T-helper 9 cell (primary cell): Measurements from ENCODE around the gene UBE3A.

Experiments used
- DNase-seq: peaks from one replicate; pipeline ENCODE4 v3.0.0-alpha.2; 2020

UBE3A gene

DNA sequence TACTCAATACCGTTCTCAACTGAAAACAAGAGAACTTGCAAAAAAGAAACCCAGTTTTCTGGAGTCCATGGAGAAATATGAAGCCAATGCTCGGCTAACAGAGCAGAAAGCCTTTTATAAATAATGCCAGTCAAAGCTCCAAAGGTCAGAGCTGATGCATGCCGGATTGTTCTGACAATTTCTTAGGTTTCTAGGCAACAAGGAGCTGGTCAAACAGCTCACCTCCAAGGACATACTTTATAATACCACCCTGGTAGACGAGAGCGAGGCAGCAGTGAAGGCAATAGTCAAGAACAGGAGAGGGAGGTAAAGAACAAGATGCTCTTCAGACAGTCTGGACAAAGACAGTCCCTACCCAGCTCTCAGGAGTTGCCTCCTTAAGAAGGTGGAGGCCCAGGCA, 111.1 kb downstream of the UBE3A start:
- no peak for DNase-seq

DNA sequence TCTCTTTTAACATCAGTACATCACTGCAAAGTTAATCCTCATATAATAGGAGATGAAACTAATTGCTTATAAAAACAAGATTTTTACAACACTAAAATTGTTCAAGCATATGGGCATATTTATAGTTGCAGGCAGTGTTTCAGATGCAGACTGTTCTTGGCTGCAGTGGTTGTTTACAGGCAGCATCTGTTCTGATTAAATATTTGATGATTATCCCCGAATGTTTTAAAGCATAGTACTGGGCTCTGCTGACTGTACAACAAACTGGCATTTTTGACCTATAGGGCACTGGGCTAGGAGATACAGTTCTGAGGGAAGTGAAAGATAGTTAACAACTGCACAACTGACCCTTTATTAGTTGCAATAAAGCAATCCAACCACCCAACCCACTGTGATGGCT, 113.6 kb downstream of the UBE3A start:
- no peak for DNase-seq

DNA sequence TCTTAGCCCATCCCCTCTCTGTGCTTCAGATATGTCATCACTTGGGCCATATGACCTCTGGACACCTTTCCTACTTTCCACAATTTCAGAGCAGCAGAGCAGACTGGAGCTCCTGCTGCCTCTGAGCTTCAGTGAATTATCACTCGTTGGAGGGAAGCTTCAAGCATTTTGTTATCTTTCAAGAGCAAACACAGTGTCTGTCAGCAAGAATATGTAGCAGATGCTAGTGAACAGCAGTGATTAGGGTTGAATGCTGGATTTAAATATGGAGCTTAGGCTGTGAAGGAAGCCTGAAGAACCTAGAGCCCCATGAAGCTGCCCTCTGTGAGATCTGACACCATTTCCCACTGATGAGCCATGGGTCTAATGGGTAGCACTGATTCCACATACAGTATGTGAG, 115.4 kb downstream of the UBE3A start:
- no peak for DNase-seq

DNA sequence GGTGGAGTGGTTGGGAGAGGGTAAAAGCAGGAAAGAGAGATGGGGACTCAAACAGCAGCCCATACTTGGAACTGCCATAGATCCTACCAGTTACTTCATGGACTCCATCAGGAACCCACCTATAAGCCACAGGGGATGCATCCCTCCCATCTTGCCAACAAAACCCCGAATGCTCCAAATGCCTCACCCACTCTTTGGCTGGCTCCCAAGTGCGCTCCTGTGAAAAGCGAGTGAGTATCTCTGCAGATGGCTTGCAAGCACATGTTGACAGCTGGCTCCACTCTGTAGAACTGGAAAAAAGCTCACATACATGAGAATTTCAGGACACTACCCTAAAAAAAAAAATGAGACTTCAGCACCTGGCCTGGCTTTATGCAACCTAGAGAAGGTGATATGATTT, 151.0 kb downstream of the UBE3A start:
- no peak for DNase-seq
